T-cell (primary cell): Measurements from ENCODE around the gene GALNT11. TPM values are rescaled to one million over a fixed set of nuclear protein-coding genes. Genes with fewer than 3 reads are reported as not detected.
"Not testable (repeated sequence)": the region's sequence is repeated elsewhere in the genome, so short reads cannot be mapped to it uniquely, and the experiment has no call there.

ENCODE experiments used
- ATAC-seq, 4 experiments: fragments of 200-7000 bp in 3 of 4; fragments of 150-1000 bp in 1 of 4; cut with Tn5 transposase; replicated peaks in 1 of 4; 1 replicate in 3 of 4; 2 replicates in 1 of 4; pipeline ENCODE4 v1.10.0; 2021; ENCODE audit warnings: moderate library complexity in 3 of 4, mild to moderate bottlenecking in 2 of 4, moderate number of reproducible peaks in 1 of 4
- CTCF ChIA-PET, 2 donors: fragments of 300-600 bp; sonication (Branson Sonifier 250); formaldehyde crosslinking; loops; one replicate each; lab custom pipeline; 2022; ENCODE audit warnings: antibody characterized with exemption in 2 of 2; lab: Charles Lee
- POLR2A ChIA-PET, 2 donors: fragments of 300-600 bp; sonication (Branson Sonifier 250); formaldehyde crosslinking; loops; one replicate each; lab custom pipeline; 2022; ENCODE audit warnings: antibody characterized with exemption in 2 of 2; lab: Charles Lee
- DNase-seq, 35 experiments: peaks; one replicate each; pipeline versions ENCODE4 v3.0.0 to v3.0.0-alpha.2; 2013 to 2023
- H3K27ac ChIP-seq: one replicate; pipeline ENCODE4 v1.5.1; 2013; ENCODE audit warnings: low read length
- H3K27me3 ChIP-seq, 2 experiments: replicated peaks in 1 of 2; 1 replicate in 1 of 2; 2 replicates in 1 of 2; pipeline versions ENCODE4 v1.6.1 to v1.7.0; 2013; ENCODE audit warnings: low read length in 1 of 2, mixed read lengths in 1 of 2; ENCODE audit not compliant: control insufficient read depth in 2 of 2, insufficient read depth in 2 of 2; ENCODE audit errors: extremely low read depth in 1 of 2
- H3K36me3 ChIP-seq, 2 donors: 1 replicate in 1 of 2; 2 replicates in 1 of 2; pipeline versions ENCODE4 v1.6.1 to v1.7.0; 2013; ENCODE audit warnings: low read length in 1 of 2; ENCODE audit not compliant: control insufficient read depth in 2 of 2, insufficient read depth in 1 of 2; ENCODE audit errors: extremely low read depth in 1 of 2
- H3K4me1 ChIP-seq, 2 experiments: 1 replicate in 1 of 2; 2 replicates in 1 of 2; pipeline versions ENCODE4 v1.6.1 to v1.7.0; 2013; ENCODE audit warnings: low read length in 2 of 2, mixed read lengths in 1 of 2; ENCODE audit not compliant: insufficient read depth in 2 of 2, control insufficient read depth in 1 of 2; ENCODE audit errors: extremely low read depth in 1 of 2
- H3K4me3 ChIP-seq, 2 donors: 1 replicate in 1 of 2; 2 replicates in 1 of 2; pipeline versions ENCODE4 v1.5.1 to v1.7.0; 2013; ENCODE audit warnings: mild to moderate bottlenecking in 2 of 2, low read length in 1 of 2, moderate library complexity in 1 of 2; ENCODE audit not compliant: control insufficient read depth in 1 of 2; ENCODE audit errors: extremely low read depth in 1 of 2
- H3K9me3 ChIP-seq: 2 replicates; pipeline ENCODE4 v1.7.0; 2013
- H3K27ac Mint-ChIP-seq, 2 donors: one replicate each; pipeline ENCODE4 v1.8.0; 2020 to 2021; ENCODE audit warnings: mild to moderate bottlenecking in 2 of 2, mixed read lengths in 2 of 2
- H3K27me3 Mint-ChIP-seq, 2 donors: one replicate each; pipeline ENCODE4 v1.8.0; 2021 to 2022; ENCODE audit warnings: mixed read lengths in 2 of 2
- H3K36me3 Mint-ChIP-seq: one replicate; pipeline ENCODE4 v1.8.0; 2021; ENCODE audit warnings: mixed read lengths
- H3K4me1 Mint-ChIP-seq, 3 donors: one replicate each; pipeline ENCODE4 v1.8.0; 2020 to 2022; ENCODE audit warnings: mixed read lengths in 3 of 3, mild to moderate bottlenecking in 1 of 3
- H3K4me3 Mint-ChIP-seq, 3 donors: one replicate each; pipeline ENCODE4 v1.8.0; 2020 to 2022; ENCODE audit warnings: mild to moderate bottlenecking in 3 of 3, mixed read lengths in 3 of 3, moderate library complexity in 3 of 3
- H3K9me3 Mint-ChIP-seq, 3 donors: one replicate each; pipeline ENCODE4 v1.8.0; 2020 to 2022; ENCODE audit warnings: mixed read lengths in 3 of 3
- WGBS: methylation state at CpG from one replicate; pipeline ENCODE4 v1.1.5; 2013; ENCODE audit warnings: missing lambda C conversion rate; ENCODE audit not compliant: insufficient coverage; 5-methylcytosine and 5-hydroxymethylcytosine counted together
- total RNA-seq, 35 experiments: library from RNA in 6 of 35; stranded (reverse) in 6 of 35; fragments of 120-200 nt in 1 of 35; gene quantifications; one replicate each; pipeline versions ENCODE4 v1.2.1 to v1.2.4 and lab custom pipeline; 2013 to 2026

Gene GALNT11
- total RNA-seq, 5 donors from 2014 or later (not counting 1 experiment from before 2014, with no cell fraction given) = 20.4 to 28.2 (median 24.0) TPM

- H3K9me3 ChIP-seq, H3K27ac Mint-ChIP-seq, DNase-seq, H3K27me3 Mint-ChIP-seq, POLR2A ChIA-PET, H3K4me3 ChIP-seq, H3K9me3 Mint-ChIP-seq, H3K36me3 ChIP-seq, ATAC-seq, H3K27ac ChIP-seq, CTCF ChIA-PET, H3K4me1 ChIP-seq, H3K4me3 Mint-ChIP-seq, H3K27me3 ChIP-seq: not testable (repeated sequence)
- WGBS = no CpG with 5 or more reads among the region's 2 CpGs
- H3K36me3 Mint-ChIP-seq = peaks cover 68% of the 10 kb centered on the region
- H3K4me1 Mint-ChIP-seq = peaks cover 27 to 40% (median 32%) of the 10 kb centered on the region in 3 donors
These were observed 35.6 kb downstream of the GALNT11 start for GRCh38 chr7:152061086-152061485.

GRCh38 chr7:152063192-152063591 lies 37.7 kb downstream of the GALNT11 start:
- H3K27ac Mint-ChIP-seq, H3K4me3 Mint-ChIP-seq, DNase-seq, H3K36me3 ChIP-seq, H3K4me1 ChIP-seq, H3K27me3 Mint-ChIP-seq, H3K27me3 ChIP-seq, ATAC-seq, H3K9me3 ChIP-seq, CTCF ChIA-PET, H3K4me3 ChIP-seq, H3K27ac ChIP-seq, POLR2A ChIA-PET, H3K9me3 Mint-ChIP-seq: not testable (repeated sequence)
- WGBS = no CpG with 5 or more reads among the region's 3 CpGs
- peaks cover 73% of the 10 kb centered on the region for H3K36me3 Mint-ChIP-seq
- peaks cover 48 to 51% (median 49%) of the 10 kb centered on the region in 3 donors for H3K4me1 Mint-ChIP-seq

DNA sequence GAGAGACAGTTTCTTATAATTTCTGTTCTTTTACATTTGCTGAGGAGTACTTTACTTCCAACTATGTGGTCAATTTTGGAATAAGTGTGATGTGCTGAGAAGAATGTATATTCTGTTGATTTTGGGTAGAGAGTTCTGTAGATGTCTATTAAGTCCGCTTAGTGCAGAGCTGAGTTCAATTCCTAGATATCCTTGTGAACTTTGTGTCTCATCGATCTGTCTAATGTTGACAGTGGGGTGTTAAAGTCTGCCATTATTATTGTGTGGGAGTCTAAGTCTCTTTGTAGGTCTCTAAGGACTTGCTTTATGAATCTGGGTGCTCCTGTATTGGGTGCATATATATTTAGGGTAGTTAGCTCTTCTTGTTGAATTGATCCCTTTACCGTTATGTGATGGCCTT lies 38.3 kb downstream of the GALNT11 start:
- H3K4me3 ChIP-seq, H3K9me3 Mint-ChIP-seq, H3K9me3 ChIP-seq, H3K4me3 Mint-ChIP-seq, H3K27me3 ChIP-seq, H3K27ac ChIP-seq, DNase-seq, CTCF ChIA-PET, H3K4me1 ChIP-seq, H3K27ac Mint-ChIP-seq, POLR2A ChIA-PET, ATAC-seq, H3K27me3 Mint-ChIP-seq, H3K36me3 ChIP-seq: not testable (repeated sequence)
- WGBS = 100% methylated on average over 2 of the region's 3 CpGs
- peaks cover 51 to 53% (median 51%) of the 10 kb centered on the region in 3 donors for H3K4me1 Mint-ChIP-seq
- peaks cover 70% of the 10 kb centered on the region for H3K36me3 Mint-ChIP-seq

DNA sequence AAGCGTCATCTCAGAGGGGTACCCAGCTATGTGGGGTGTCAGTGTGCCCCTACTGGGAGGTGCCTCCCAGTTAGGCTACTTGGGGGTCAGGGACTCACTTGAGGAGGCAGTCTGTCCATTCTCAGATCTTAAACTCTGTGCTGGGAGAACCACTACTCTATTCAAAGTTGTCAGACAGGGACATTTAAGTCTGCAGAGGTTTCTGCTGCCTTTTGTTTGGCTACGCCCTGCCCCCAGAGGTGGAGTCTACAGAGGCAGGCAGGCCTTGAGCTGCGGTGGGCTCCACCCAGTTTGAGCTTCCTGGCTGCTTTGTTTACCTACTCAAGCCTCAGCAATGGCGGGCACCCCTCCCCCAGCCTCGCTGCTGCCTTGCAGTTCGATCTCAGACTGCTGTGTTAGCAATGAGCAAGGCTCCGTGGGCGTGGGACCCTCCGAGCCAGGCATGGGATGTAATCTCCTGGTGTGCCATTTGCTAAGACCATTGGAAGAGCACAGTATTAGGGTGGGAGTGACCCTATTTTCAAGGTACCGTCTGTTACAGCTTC lies 40.4 kb downstream of the GALNT11 start:
- CTCF ChIA-PET, ATAC-seq, POLR2A ChIA-PET, H3K27me3 ChIP-seq, H3K4me1 ChIP-seq, H3K27ac Mint-ChIP-seq, H3K4me3 Mint-ChIP-seq, H3K9me3 ChIP-seq, H3K27me3 Mint-ChIP-seq, H3K27ac ChIP-seq, H3K36me3 ChIP-seq, H3K4me3 ChIP-seq, DNase-seq: not testable (repeated sequence)
- Mint-ChIP-seq H3K36me3 (peaks cover 62% of the 10 kb centered on the region), H3K9me3 (peaks cover 7 to 13% (median 8%) of the 10 kb centered on the region in 3 donors), H3K4me1 (peaks cover 55 to 57% (median 55%) of the 10 kb centered on the region in 3 donors)
- WGBS = 95% methylated on average over 4 of the region's 10 CpGs

DNA sequence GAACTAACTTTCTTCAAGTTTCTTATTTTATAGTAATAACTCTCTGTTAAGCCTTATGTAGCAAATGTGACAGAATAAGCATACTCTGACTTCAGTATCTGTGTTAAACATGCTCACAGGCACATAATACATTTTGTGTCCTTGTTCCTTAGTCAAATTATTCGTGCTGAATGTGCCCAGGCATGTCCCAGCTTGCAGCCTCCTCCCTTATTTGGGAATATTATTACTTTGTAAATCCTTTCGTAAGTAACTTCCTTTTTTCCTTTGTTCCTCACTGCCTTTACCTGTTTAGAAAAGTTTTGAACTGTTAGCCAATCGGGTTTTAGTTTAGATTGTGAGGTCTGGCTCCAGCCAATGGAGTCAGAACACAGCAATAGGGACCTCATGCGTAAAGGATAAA lies 46.9 kb downstream of the GALNT11 start:
- Histone ChIP-seq H3K36me3 (no peaks in the 10 kb centered on the region), H3K27ac (no peak overlapping the region), H3K27me3 (no peaks in the 10 kb centered on the region), H3K4me1 (no peaks in the 10 kb centered on the region), H3K9me3 (no peaks in the 10 kb centered on the region), H3K4me3 (no peak overlapping the region)
- WGBS = 100% methylated on average over 2 of the region's 4 CpGs
- DNase-seq (no peak), ATAC-seq (no peak)
- ChIA-PET POLR2A (no interaction called here), CTCF (no interaction called here)
- Mint-ChIP-seq H3K27me3 (no peaks in the 10 kb centered on the region), H3K4me3 (no peak overlapping the region), H3K27ac (no peak overlapping the region), H3K9me3 (peaks cover 0 to 6% (median 3%) of the 10 kb centered on the region in 3 donors), H3K4me1 (peaks cover 40 to 54% (median 45%) of the 10 kb centered on the region in 3 donors), H3K36me3 (peaks cover 13% of the 10 kb centered on the region)

- no peaks in the 10 kb centered on the region for H3K4me1 ChIP-seq
- no peaks in the 10 kb centered on the region for H3K36me3 ChIP-seq
- ChIA-PET POLR2A (no interaction called here), CTCF (no interaction called here)
- H3K4me3 Mint-ChIP-seq = no peak overlapping the region
- H3K4me1 Mint-ChIP-seq = peaks cover 40 to 54% (median 45%) of the 10 kb centered on the region in 3 donors
- WGBS = 100% methylated on average over 1 of the region's 2 CpGs
- DNase-seq (no peak), ATAC-seq (no peak)
- H3K27ac Mint-ChIP-seq = no peak overlapping the region
- H3K9me3 Mint-ChIP-seq = peaks cover 0 to 6% (median 3%) of the 10 kb centered on the region in 3 donors
- H3K36me3 Mint-ChIP-seq = peaks cover 8% of the 10 kb centered on the region
- no peak overlapping the region for H3K27ac ChIP-seq
- no peaks in the 10 kb centered on the region for H3K27me3 ChIP-seq
- no peak overlapping the region for H3K4me3 ChIP-seq
- H3K9me3 ChIP-seq = no peaks in the 10 kb centered on the region
- H3K27me3 Mint-ChIP-seq = no peaks in the 10 kb centered on the region
These were observed 47.9 kb downstream of the GALNT11 start for GRCh38 chr7:152073352-152073751.

DNA sequence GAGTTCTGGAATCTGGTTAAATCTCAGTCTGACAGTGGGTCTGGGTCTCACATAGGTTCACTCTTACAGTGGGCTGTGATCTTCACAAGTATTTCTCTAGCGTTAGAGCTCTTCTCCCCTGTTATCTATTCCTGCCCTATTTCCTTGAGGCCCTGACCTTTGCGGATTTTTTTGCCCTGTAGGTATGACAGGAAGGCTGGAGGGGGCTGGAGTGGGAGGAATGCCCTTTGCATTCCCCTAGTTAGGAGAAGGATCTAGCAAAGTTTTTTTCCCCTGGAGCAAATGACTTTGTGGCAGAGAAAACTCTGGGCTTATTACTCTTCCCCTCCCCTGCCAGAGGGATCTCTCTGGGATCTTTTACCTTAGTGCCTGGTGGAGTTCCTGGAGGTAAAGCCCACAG lies 49.2 kb downstream of the GALNT11 start:
- Histone ChIP-seq H3K4me1 (no peaks in the 10 kb centered on the region), H3K36me3 (no peaks in the 10 kb centered on the region), H3K4me3 (no peak overlapping the region), H3K9me3 (no peaks in the 10 kb centered on the region), H3K27ac (no peak overlapping the region), H3K27me3 (no peaks in the 10 kb centered on the region)
- DNase-seq (no peak), ATAC-seq (no peak)
- H3K36me3 Mint-ChIP-seq = peaks cover 11% of the 10 kb centered on the region
- H3K27ac Mint-ChIP-seq = no peak overlapping the region
- H3K4me1 Mint-ChIP-seq = peaks cover 47 to 54% (median 49%) of the 10 kb centered on the region in 3 donors
- WGBS = no CpG with 5 or more reads among the region's 2 CpGs
- no peaks in the 10 kb centered on the region for H3K27me3 Mint-ChIP-seq
- ChIA-PET CTCF (no interaction called here), POLR2A (no interaction called here)
- H3K9me3 Mint-ChIP-seq = peaks cover 0 to 6% (median 3%) of the 10 kb centered on the region in 3 donors
- H3K4me3 Mint-ChIP-seq = no peak overlapping the region
